Dermis lymphatic vessel endothelial cell (primary cell): ENCODE results near the gene VCL. TPM values are rescaled to one million over a fixed set of nuclear protein-coding genes. Genes with fewer than 3 reads are reported as not detected.

Experiments
- total RNA-seq: library from RNA; depleted of rRNA; stranded (reverse); fragments of >200 nt; gene quantifications from 2 replicates; pipeline ENCODE4 v1.2.1, GENCODE V29; 2014

Gene VCL
- 48.7 and 60.3 TPM in 2 replicates for total RNA-seq

GRCh38 chr10:73997787-73998622, at the start of gene VCL:
Gene VCL (plus strand): TSS chr10:73998116. CDS start chr10:73998208, 92 bp downstream.

GRCh38 chr10:74150204-74150989, 152.5 kb downstream of the VCL start, which contains the start of gene AP3M1:
Gene AP3M1 (minus strand): TSS chr10:74150828. CDS start chr10:74138379, 12,449 bp downstream.

DNA sequence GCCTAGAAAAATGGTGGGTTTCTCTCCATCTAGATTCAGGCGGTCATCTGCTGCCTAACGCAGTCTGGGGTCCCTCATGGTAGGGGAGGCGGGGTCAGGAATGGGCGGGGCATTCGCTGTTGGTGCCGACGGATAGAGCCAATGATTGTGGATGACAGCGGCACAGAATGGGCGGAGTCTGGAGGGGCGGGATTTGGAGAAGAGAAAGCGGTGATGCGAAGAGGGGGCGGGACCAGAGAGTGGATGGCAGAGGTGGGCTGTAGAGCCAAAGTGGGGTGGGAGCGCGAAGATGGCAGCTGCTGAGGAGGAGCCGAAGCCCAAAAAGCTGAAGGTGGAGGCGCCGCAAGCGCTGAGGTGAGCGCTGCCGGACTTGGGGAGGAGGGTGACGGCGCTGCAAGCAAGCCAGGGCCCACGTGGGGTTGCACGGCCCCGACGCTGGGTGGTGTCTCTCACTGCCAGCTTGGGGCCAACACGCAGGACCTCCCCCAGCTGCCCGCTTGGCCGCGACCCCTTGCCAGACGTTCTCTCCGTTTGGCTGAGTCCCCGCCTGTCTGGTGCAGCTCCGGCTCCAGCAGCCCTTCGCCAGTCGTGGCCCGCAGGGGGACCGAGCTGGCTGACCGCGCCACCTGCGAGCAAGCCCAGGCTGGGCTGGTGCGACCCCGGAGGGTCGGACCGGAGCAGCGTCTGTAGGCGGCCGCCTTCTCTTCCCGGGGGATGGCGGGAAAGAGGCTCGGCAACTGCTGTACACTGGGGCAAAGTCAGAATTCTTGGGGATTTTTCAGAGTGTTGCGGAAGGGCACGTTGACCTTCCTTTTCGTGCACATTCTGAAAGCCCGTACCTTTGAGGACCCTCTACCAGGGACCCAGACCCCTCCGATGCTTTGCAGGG, 153.3 kb downstream of the VCL start, which contains the start of gene ADK:
Gene ADK (plus strand): TSS at position 232 of the 889 bp plus-strand sequence. CDS start 58 bp downstream, at position 290.

Other genes with a start within 250 kb of the VCL start
- gene CHCHD1, start 216.1 kb upstream of the VCL start, total RNA-seq, result 22.6 and 28.7 TPM in 2 replicates
- gene ZSWIM8, start 212.5 kb upstream of the VCL start, total RNA-seq, result 42.5 and 52.9 TPM in 2 replicates
- 5.7 and 6.1 TPM in 2 replicates for gene NDST2, start 186.5 kb upstream of the VCL start, total RNA-seq
- 19.9 and 23.8 TPM in 2 replicates for gene CAMK2G, start 123.6 kb upstream of the VCL start, total RNA-seq
- 0.60 and 1.2 TPM in 2 replicates for gene PLAU, start 87.0 kb upstream of the VCL start, total RNA-seq
- gene AP3M1, start 152.7 kb downstream of the VCL start, total RNA-seq, result 28.7 and 30.3 TPM in 2 replicates
- gene ADK, start 153.1 kb downstream of the VCL start, total RNA-seq, result 8.2 and 10.5 TPM in 2 replicates